HS-5 (cell line): Measurements from ENCODE around the gene PHC3.

Source experiments
- DNase-seq: peaks from one replicate; pipeline ENCODE4 v3.0.0-alpha.2; 2012; ENCODE audit warnings: low read depth

The PHC3 gene

GRCh38 chr3:170078620-170079281 is 102.8 kb downstream of the PHC3 start:
- no peak for DNase-seq

- no peak for DNase-seq
Observed at GRCh38 chr3:170077361-170077760, 104.2 kb downstream of the PHC3 start.

DNA sequence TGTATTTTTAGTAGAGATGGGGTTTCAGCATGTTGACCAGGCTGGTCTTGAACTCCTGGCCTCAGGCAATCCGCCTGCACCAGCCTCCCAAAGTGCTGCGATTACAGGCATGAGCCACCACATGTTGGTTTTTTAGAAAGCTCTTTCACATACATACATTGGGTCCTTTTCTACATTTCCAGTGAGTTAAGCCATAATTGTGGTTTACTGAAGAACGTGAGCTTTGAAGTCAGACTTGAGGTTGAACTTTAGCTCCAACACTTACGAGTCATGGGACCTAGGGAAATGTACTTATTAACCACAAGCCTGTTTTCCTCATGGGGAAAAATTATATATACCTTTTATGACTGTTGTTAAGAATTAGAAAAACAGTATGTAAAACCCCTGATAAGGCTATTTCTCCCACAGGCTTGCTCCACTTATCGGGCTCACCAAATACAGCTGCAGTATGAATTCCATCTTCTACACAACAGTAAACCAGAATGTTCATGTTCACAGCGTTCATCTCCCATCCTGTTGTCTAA is 104.8 kb downstream of the PHC3 start:
- DNase-seq: peak; percentile 60

DNA sequence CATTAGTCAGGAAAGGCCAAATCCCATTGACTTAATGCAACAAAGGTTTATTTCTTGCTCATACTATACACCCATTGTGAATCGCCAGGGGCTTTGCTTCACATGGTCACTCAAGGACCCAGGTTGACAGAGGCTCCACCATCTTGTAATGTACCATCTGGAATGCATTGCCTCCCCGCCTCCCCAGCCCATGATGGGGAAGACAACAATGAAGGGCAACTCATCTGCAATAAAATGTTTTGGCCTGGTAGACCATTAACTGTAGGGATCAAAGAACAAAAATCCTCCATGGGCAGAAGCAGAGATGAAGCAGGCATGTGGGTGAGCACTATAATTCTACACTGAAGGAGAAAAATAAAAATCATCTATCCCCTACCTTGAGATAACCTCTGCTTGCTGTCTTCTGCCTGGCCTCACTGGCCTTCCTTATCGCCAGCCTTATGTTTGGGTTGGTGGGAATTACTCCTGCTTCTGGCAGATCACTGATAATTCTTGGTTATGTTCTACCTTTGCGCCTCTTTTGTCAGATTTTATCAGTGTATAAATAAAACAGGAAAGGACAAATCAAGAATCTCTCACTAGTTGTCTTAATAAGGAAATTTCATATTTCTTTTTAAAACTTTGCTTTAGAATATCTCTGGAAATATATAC is 106.0 kb downstream of the PHC3 start:
- DNase-seq: no peak

DNA sequence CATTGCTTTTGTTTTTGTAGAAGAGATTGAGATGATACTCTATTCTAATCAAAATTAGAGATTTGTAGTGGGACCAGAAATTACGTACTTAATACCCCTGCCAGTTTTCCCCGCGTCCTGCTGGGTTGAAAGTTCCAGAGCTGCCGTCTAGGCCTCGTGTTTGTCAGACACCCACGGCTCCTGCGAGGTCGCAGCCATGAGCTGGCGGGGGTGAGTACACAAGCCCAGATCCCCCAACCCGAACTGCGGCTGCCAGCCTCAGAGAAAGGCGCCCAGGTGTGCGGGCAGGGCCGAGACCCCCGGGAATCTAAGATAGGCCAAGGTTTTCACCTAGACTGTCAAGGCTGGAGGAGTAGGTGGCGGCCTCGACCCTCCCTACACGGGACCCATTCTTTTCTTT is 117.4 kb downstream of the PHC3 start:
- DNase-seq: no peak

DNA sequence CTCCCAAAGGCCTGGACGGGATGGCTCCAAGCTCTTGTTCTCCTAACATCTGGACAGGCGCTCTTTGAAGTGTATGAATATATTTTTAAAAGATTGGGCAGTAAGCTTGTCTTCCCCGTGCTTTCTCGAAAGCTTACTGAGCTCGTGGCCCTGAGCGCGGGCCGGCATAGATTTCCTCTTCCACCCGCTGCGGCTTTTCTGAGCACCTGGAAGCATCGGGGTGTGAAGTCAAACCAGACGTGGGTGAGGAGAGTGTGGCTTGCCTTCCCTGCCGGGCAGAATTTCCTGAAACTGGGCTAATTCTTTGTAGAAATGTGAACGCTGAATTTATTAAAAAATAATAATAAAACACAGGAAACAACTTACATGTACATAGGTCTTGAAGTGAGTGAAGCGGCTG is 117.8 kb downstream of the PHC3 start:
- no peak for DNase-seq

DNA sequence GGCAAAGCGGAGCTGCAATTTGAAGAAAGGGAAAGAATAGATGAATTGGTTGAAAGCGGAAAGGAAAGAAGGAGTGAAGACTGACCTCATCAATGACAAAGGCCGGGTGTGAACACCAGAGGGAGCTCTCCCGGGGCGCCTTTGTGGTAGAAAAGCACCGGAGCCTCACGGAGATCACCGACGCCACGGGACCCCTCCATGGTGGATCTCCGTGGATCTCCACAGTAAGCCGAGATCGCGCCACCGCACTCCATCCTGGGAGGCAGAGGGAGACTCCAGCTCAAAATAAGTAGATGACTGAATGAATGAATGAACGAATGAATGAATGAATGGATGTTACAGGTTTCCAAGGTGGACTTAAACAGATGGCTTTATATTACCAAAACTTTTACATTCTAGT is 118.8 kb downstream of the PHC3 start:
- no peak for DNase-seq

- no peak for DNase-seq
Observed at GRCh38 chr3:170062068-170062467, 119.5 kb downstream of the PHC3 start.

GRCh38 chr3:170059447-170059846 is 122.1 kb downstream of the PHC3 start:
- DNase-seq: no peak

DNA sequence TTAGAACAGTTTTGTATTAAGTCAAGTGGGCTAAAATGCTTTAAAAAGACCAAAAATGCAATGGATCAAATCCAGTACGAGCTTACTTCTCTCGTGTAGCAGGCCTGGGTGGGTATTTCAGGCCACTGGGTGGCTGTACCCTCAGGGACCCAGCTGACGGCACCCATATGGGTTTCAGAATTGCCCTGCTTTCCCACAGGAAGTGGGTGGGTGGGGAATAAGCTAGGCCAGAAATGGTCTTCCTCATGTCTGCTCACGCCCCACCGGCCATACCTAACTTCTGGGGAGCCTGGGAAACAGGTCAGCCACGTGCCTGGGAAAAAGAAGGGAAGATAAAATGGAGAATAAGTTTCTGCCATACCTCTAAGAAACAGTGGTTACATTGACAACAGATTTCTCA is 123.4 kb downstream of the PHC3 start:
- DNase-seq: no peak

DNA sequence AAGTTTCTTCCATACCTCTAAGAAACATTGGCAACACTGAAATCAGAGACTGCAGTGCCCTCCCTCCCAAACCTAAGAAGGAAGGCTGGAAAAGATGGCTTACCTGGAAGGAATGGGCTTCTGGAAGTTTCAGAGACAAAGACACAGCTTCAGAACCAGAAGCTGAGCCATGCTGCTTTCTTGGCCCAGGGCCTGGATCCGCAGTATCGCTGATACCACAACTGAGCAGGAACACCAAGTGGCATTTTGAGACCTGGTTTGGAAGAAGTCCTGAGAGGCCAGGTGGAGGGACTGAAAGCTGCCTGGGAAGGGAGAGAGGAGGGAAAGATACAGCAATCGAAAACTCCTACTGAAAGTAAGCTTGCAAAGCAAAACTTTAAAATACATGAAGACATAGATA is 124.0 kb downstream of the PHC3 start:
- no peak for DNase-seq

DNA sequence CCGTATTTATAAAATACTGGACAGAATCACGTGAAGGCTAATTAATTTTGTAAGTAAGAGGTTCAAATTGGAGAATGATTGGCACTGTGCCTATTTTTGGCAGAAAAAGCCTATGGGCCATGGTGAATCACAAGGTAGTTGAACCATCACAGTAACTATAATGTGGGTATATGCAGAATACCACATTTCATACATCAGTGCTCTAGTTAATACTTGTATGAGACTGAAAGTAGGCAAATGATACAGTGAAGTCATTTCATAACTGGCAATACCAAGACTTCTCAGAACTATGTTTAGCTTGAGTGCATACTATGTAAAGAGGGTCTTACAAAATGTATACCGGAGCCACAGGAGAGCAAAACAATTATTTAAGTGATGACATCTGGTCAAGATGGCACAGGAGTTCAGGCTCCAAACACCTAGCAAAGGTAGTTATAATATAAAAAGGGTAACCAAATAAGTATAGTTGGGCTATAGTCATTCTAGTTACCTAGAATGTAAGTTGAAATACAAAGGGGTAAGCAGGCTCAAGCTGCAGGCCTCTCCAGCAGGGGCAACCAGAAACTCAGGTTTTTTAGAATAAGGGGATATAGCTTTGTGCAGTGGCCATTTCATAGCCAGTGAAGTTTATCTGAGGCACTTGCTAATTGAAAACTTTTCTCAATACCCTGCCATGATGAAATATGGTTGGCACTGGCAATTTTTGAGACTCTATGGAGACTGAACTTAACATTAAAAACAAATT is 124.7 kb downstream of the PHC3 start:
- no peak for DNase-seq

DNA sequence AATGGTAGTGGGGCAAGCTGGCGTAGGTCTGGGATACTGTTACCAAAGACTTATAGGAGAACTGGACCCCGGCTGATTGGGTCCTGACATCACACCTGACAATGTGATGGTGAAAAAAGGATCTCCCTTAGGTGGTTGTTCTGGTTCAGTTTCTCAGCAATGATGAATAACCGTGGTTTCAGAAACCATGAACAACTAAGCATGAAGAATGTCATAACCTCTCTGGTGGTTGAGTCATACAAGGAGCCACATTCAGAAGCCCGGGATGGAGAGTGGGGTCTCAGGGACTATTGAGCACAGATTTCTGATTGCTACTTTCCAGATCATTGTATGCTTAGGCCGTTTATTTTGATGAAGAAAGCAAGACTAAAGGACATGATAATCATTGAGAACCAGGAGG is 126.3 kb downstream of the PHC3 start:
- peak; percentile 20 for DNase-seq

GRCh38 chr3:170054204-170054603 is 127.3 kb downstream of the PHC3 start:
- DNase-seq: no peak

- DNase-seq: no peak
Observed at GRCh38 chr3:170052398-170052797, 129.1 kb downstream of the PHC3 start.

DNA sequence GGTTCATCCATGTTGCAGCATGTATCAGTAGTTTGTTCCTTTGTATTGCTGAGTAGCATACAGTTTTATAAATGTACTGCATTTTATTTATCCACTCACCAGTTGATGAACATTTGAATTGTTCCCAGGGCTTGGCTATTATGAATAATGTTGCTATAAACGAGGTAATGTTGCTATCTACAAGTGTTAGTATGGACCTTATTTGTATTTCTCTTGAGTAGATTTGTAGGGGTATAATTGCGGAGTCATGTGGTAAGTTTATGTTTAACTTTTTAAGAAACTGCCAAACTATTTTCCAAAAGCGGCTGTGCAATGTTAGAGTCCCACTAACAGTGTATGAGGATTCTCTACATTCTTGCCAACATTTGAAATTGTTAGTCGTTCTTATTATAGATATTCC is 130.8 kb downstream of the PHC3 start:
- DNase-seq: no peak

DNA sequence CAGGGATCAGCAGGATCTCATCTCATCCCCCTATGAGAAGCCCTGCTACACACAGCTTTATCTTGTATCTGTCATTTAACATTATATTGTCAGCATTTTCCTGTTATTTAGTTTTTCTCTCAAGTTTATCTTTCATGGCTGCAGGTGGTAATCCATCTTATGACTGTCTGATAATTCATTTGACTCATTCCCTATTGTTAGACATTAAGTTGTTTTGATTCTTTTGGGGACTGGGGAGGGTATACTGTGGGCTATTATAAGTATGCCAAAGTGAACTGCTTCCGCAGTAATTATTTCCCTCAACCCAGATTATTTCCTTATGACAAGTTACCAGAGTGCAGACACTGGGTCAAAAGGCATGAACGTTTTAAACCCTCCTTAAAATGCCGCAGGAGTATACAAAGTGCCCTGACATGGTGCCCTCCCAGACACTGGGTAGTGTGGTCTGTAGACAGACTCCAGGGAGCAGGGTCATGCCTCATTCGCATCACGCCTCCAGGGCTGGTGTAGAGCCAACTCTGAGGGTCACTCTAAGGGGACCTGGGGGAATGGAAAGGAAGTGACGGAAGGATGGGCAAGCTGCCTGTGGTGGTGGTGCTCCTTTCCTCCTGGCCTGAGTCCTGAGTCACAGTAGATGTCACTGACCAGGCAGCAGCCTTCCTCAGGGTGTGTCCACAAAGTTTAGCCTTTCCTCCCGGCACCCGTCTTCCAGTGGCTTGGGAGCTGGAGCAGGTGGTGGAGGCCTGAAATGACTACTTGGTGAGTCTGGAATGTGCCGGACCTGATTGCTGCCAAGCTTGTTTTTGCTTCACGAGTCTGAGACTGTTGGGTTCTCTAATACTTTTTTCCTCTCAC is 132.2 kb downstream of the PHC3 start:
- no peak for DNase-seq

GRCh38 chr3:170047133-170047404 is 134.5 kb downstream of the PHC3 start:
- no peak for DNase-seq

DNA sequence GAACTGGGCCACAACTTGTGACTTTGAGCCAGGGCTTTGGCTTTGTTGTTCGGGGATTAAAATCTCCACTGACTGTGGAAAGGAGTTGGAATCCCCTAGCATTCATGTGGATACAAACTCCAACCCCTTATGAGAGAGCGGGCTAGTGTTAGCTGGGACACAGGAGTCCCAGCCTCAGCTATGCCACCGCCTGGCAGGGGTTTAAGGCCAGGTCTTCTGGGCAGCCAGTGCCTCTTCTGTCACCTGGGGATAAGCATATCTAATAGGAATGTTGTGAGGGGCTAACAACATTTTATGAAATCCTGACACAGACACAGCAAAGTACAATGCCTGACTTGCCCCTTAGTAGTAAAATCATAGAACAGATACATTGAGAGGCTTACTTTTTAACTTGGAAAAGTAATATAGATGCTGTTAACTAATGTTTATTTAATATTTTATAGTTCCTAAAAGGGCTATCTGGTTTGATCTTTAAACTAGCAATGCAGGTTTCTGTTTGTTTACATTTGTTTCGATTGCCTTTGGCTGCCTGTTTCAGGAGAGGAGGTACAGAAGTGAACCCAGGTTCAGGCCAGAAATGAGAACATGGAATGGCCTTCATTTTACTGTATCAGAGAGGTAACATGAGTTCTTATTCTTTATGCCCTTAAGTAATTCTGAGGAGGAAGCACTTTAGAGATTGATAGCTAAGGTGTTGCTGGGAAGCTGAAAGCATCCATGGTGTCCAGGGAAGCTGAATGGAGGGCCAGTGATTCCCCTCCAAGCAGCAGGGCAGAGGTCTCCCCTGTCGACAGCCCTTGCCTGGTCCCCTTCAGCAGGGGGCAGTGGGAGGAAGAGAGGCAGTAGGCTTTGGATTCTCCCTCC is 135.0 kb downstream of the PHC3 start:
- DNase-seq: no peak

- DNase-seq: no peak
Observed at GRCh38 chr3:170044795-170045244, 136.7 kb downstream of the PHC3 start.

GRCh38 chr3:170044271-170044670 is 137.3 kb downstream of the PHC3 start:
- no peak for DNase-seq
